ENCODE results near the gene OPHN1.

OPHN1 gene

GRCh38 chrX:68304602-68305001 lies 128.7 kb downstream of the OPHN1 start:
- Histone ChIP-seq H3K36me3 (replicated peaks in 1 of 2; ENCODE audit: control insufficient read depth in 2 of 2, insufficient read depth in 2 of 2, low read length in 2 of 2) (no peaks in the 10 kb centered on the region), H3K9ac (ENCODE audit: low read depth, low read length, poor library complexity) (no peak overlapping the region), H3K18ac (ENCODE audit: low read length) (no peak overlapping the region), H4K8ac (ENCODE audit: low read depth, low read length) (no peak overlapping the region), H3K9me3 (replicated peaks in 1 of 2; ENCODE audit: control insufficient read depth in 2 of 2, insufficient read depth in 1 of 2, low read depth in 1 of 2, low read length in 2 of 2) (no peaks in the 10 kb centered on the region), H3K27ac (replicated peaks; ENCODE audit: low read length) (no peak overlapping the region), H3K4ac (ENCODE audit: low read length) (no peak overlapping the region), H3K14ac (ENCODE audit: low read length) (no peak overlapping the region), H3K23ac (ENCODE audit: low read depth, low read length, poor library complexity) (no peak overlapping the region), H2AFZ (ENCODE audit: low read length) (no peak overlapping the region), H3K27me3 (ENCODE audit: control insufficient read depth in 3 of 3, insufficient read depth in 3 of 3, low read depth in 1 of 3, low read length in 3 of 3) (no peaks in the 10 kb centered on the region), H2BK15ac (ENCODE audit: low read length) (no peak overlapping the region), H2BK5ac (ENCODE audit: low read length) (no peak overlapping the region), H3K4me3 (ENCODE audit: low read length in 2 of 2) (no peak overlapping the region), H3K4me2 (ENCODE audit: insufficient read depth, low read length, poor library complexity, severe bottlenecking) (no peak overlapping the region), H3K79me1 (ENCODE audit: low read depth, low read length) (no peaks in the 10 kb centered on the region), H4K91ac (ENCODE audit: low read depth, low read length, poor library complexity) (no peak overlapping the region), H2BK12ac (ENCODE audit: low read length) (no peak overlapping the region), H2BK120ac (ENCODE audit: low read depth, low read length) (no peak overlapping the region), H2AK5ac (ENCODE audit: low read depth, low read length) (no peak overlapping the region), H3K4me1 (ENCODE audit: control insufficient read depth in 2 of 2, insufficient read depth in 1 of 2, low read depth in 1 of 2, low read length in 2 of 2) (no peaks in the 10 kb centered on the region)
- no peak for DNase-seq (ENCODE audit: low spot score)
- WGBS, 2 donors (ENCODE audit: extremely low coverage in 2 of 2, insufficient read length in 2 of 2, insufficient replicate concordance in 1 of 2): no CpG with 5 or more reads among the region's 1 CpG

- H2AFZ ChIP-seq (ENCODE audit: low read length): no peak overlapping the region
- no peak overlapping the region for H3K4me2 ChIP-seq (ENCODE audit: insufficient read depth, low read length, poor library complexity, severe bottlenecking)
- no peak overlapping the region for H2BK12ac ChIP-seq (ENCODE audit: low read length)
- H3K79me1 ChIP-seq (ENCODE audit: low read depth, low read length): no peaks in the 10 kb centered on the region
- no peak overlapping the region for H2BK15ac ChIP-seq (ENCODE audit: low read length)
- DNase-seq (ENCODE audit: low spot score): no peak
- no peak overlapping the region for H3K18ac ChIP-seq (ENCODE audit: low read length)
- no peak overlapping the region for H4K91ac ChIP-seq (ENCODE audit: low read depth, low read length, poor library complexity)
- no peak overlapping the region for H3K4me3 ChIP-seq (ENCODE audit: low read length in 2 of 2)
- H3K27me3 ChIP-seq (ENCODE audit: control insufficient read depth in 3 of 3, insufficient read depth in 3 of 3, low read depth in 1 of 3, low read length in 3 of 3): no peaks in the 10 kb centered on the region
- no peak overlapping the region for H3K27ac ChIP-seq (replicated peaks; ENCODE audit: low read length)
- WGBS, 2 donors (ENCODE audit: extremely low coverage in 2 of 2, insufficient read length in 2 of 2, insufficient replicate concordance in 1 of 2): no CpG with 5 or more reads among the region's 2 CpGs
- no peak overlapping the region for H2BK5ac ChIP-seq (ENCODE audit: low read length)
- no peak overlapping the region for H3K4ac ChIP-seq (ENCODE audit: low read length)
- no peak overlapping the region for H4K8ac ChIP-seq (ENCODE audit: low read depth, low read length)
- no peaks in the 10 kb centered on the region for H3K9me3 ChIP-seq (replicated peaks in 1 of 2; ENCODE audit: control insufficient read depth in 2 of 2, insufficient read depth in 1 of 2, low read depth in 1 of 2, low read length in 2 of 2)
- H2AK5ac ChIP-seq (ENCODE audit: low read depth, low read length): no peak overlapping the region
- H3K23ac ChIP-seq (ENCODE audit: low read depth, low read length, poor library complexity): no peak overlapping the region
- H3K36me3 ChIP-seq (replicated peaks in 1 of 2; ENCODE audit: control insufficient read depth in 2 of 2, insufficient read depth in 2 of 2, low read length in 2 of 2): no peaks in the 10 kb centered on the region
- no peak overlapping the region for H3K9ac ChIP-seq (ENCODE audit: low read depth, low read length, poor library complexity)
- no peak overlapping the region for H2BK120ac ChIP-seq (ENCODE audit: low read depth, low read length)
- no peak overlapping the region for H3K14ac ChIP-seq (ENCODE audit: low read length)
- no peaks in the 10 kb centered on the region for H3K4me1 ChIP-seq (ENCODE audit: control insufficient read depth in 2 of 2, insufficient read depth in 1 of 2, low read depth in 1 of 2, low read length in 2 of 2)
These were observed 133.4 kb downstream of the OPHN1 start for GRCh38 chrX:68299898-68300297.

GRCh38 chrX:68292471-68292870 lies 140.8 kb downstream of the OPHN1 start:
- H3K18ac ChIP-seq (ENCODE audit: low read length): no peak overlapping the region
- no peak overlapping the region for H2AFZ ChIP-seq (ENCODE audit: low read length)
- H3K4me1 ChIP-seq (ENCODE audit: control insufficient read depth in 2 of 2, insufficient read depth in 1 of 2, low read depth in 1 of 2, low read length in 2 of 2): no peaks in the 10 kb centered on the region
- no peaks in the 10 kb centered on the region for H3K79me1 ChIP-seq (ENCODE audit: low read depth, low read length)
- H3K27me3 ChIP-seq (ENCODE audit: control insufficient read depth in 3 of 3, insufficient read depth in 3 of 3, low read depth in 1 of 3, low read length in 3 of 3): no peaks in the 10 kb centered on the region
- no peak overlapping the region for H4K8ac ChIP-seq (ENCODE audit: low read depth, low read length)
- H3K4ac ChIP-seq (ENCODE audit: low read length): no peak overlapping the region
- no peak for DNase-seq (ENCODE audit: low spot score)
- H3K36me3 ChIP-seq (replicated peaks in 1 of 2; ENCODE audit: control insufficient read depth in 2 of 2, insufficient read depth in 2 of 2, low read length in 2 of 2): no peaks in the 10 kb centered on the region
- H3K27ac ChIP-seq (replicated peaks; ENCODE audit: low read length): no peak overlapping the region
- H2BK120ac ChIP-seq (ENCODE audit: low read depth, low read length): no peak overlapping the region
- no CpG with 5 or more reads among the region's 3 CpGs for WGBS, 2 donors (ENCODE audit: extremely low coverage in 2 of 2, insufficient read length in 2 of 2, insufficient replicate concordance in 1 of 2)
- no peak overlapping the region for H3K4me2 ChIP-seq (ENCODE audit: insufficient read depth, low read length, poor library complexity, severe bottlenecking)
- no peak overlapping the region for H2BK5ac ChIP-seq (ENCODE audit: low read length)
- H3K4me3 ChIP-seq (ENCODE audit: low read length in 2 of 2): no peak overlapping the region
- no peaks in the 10 kb centered on the region for H3K9me3 ChIP-seq (replicated peaks in 1 of 2; ENCODE audit: control insufficient read depth in 2 of 2, insufficient read depth in 1 of 2, low read depth in 1 of 2, low read length in 2 of 2)
- H2AK5ac ChIP-seq (ENCODE audit: low read depth, low read length): no peak overlapping the region
- H3K23ac ChIP-seq (ENCODE audit: low read depth, low read length, poor library complexity): no peak overlapping the region
- H4K91ac ChIP-seq (ENCODE audit: low read depth, low read length, poor library complexity): no peak overlapping the region
- no peak overlapping the region for H3K9ac ChIP-seq (ENCODE audit: low read depth, low read length, poor library complexity)
- no peak overlapping the region for H2BK15ac ChIP-seq (ENCODE audit: low read length)
- H3K14ac ChIP-seq (ENCODE audit: low read length): no peak overlapping the region
- H2BK12ac ChIP-seq (ENCODE audit: low read length): no peak overlapping the region

- Histone ChIP-seq H3K9ac (ENCODE audit: low read depth, low read length, poor library complexity) (no peak overlapping the region), H2BK12ac (ENCODE audit: low read length) (no peak overlapping the region), H4K8ac (ENCODE audit: low read depth, low read length) (no peak overlapping the region), H3K4ac (ENCODE audit: low read length) (no peak overlapping the region), H2BK5ac (ENCODE audit: low read length) (no peak overlapping the region), H3K9me3 (replicated peaks in 1 of 2; ENCODE audit: control insufficient read depth in 2 of 2, insufficient read depth in 1 of 2, low read depth in 1 of 2, low read length in 2 of 2) (no peaks in the 10 kb centered on the region), H3K27me3 (ENCODE audit: control insufficient read depth in 3 of 3, insufficient read depth in 3 of 3, low read depth in 1 of 3, low read length in 3 of 3) (no peaks in the 10 kb centered on the region), H3K27ac (replicated peaks; ENCODE audit: low read length) (no peak overlapping the region), H3K79me1 (ENCODE audit: low read depth, low read length) (no peaks in the 10 kb centered on the region), H3K23ac (ENCODE audit: low read depth, low read length, poor library complexity) (no peak overlapping the region), H2AFZ (ENCODE audit: low read length) (no peak overlapping the region), H3K4me2 (ENCODE audit: insufficient read depth, low read length, poor library complexity, severe bottlenecking) (no peak overlapping the region), H3K4me1 (ENCODE audit: control insufficient read depth in 2 of 2, insufficient read depth in 1 of 2, low read depth in 1 of 2, low read length in 2 of 2) (no peaks in the 10 kb centered on the region), H3K36me3 (replicated peaks in 1 of 2; ENCODE audit: control insufficient read depth in 2 of 2, insufficient read depth in 2 of 2, low read length in 2 of 2) (no peaks in the 10 kb centered on the region), H2BK120ac (ENCODE audit: low read depth, low read length) (no peak overlapping the region), H2AK5ac (ENCODE audit: low read depth, low read length) (no peak overlapping the region), H3K18ac (ENCODE audit: low read length) (no peak overlapping the region), H4K91ac (ENCODE audit: low read depth, low read length, poor library complexity) (no peak overlapping the region), H3K14ac (ENCODE audit: low read length) (no peak overlapping the region), H3K4me3 (ENCODE audit: low read length in 2 of 2) (no peak overlapping the region), H2BK15ac (ENCODE audit: low read length) (no peak overlapping the region)
- no peak for DNase-seq (ENCODE audit: low spot score)
These were observed 145.2 kb downstream of the OPHN1 start for GRCh38 chrX:68288127-68288526.
